ENCODE data around the gene PRELP.
"Not testable (repeated sequence)": the region's sequence is repeated elsewhere in the genome, so short reads cannot be mapped to it uniquely, and the experiment has no call there.

Gene PRELP

DNA sequence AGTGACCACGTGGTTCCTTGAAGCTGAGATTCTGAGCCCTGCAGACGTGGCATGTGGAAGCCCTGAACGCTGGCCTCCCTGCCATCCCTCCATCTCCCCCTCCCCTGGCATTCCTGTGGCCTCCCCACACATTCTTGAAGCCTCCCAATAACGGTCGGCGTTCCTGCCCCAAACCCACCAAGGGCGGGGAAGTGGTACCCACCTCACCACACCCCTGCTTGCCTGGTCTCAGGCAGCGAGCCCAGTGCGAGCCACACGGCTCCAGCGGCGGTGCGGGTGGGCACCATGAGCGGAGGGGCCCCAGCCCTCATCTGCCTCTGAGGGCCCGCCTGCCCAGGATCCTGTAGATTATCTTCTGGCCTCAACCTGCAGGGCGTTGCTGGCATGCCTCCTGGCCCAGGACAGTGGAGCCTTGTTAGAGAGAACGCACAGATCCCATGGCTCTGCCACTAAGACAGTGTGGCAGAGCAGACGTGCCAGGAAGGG, 20.6 kb upstream of the PRELP start:
- no peak for DNase-seq

DNA sequence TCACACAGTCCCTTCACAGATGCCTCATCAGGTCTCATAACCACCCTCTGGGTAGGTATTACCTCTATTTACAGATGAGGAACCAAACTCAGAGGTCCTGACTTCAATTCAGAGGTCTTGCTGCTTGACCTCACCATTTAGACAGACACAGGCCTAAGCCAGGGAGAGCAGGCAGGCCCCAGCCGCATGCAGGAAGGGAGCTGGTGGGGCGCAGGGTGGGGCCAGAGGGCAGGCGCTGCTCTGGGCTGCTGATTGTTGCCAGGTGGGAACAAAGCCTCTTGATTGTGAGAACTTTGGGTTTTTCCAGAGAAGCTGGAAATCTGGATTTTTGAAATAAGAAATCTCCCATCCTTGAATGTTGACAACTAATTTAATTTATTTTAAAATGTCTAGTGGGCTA, 19.9 kb upstream of the PRELP start:
- DNase-seq = no peak

DNA sequence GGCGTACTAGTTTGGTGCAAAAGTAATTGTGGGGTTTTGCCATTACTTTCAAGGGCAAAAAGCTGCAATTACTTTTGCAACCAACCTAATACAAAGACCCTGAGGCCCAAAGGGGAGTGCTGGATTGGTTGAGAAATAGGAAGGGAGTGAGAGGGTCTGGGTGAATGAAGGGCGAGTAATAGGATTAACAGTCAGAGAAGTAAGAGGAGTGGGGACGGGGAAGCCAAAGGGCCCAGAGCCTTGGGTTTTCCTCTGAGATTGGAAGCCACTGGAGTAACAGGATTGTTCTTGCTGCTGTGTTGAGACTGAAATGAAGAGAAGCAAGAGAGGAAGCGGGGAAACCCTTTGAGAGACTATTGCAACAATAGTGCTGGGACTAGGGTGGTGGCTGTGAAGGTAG, 19.0 kb upstream of the PRELP start:
- no peak for DNase-seq

- no peak for DNase-seq
Observed at GRCh38 chr1:203458078-203458477, 17.5 kb upstream of the PRELP start.

GRCh38 chr1:203459671-203460201, 15.9 kb upstream of the PRELP start:
- DNase-seq = no peak

DNA sequence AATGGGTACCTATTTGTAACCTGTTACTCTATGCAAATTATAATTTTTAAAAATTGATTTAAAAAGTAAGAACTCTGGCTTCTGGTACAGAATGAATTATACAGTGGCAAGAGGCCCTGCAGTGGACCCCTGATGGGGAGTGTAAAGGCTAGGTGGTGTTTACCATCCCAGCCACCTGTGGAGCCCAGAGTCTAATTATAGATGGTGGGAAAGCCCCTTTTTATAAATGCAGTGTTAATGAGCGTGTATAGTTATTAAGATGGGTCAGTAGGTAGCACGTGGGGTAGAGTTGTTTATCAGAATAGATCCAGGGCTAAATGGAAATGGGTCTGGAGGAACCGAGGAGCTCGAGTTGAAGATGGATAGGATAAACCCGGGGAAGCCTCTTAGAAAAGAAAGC, 13.9 kb upstream of the PRELP start:
- no peak for DNase-seq

GRCh38 chr1:203462143-203462542, 13.5 kb upstream of the PRELP start:
- no peak for DNase-seq

- no peak for DNase-seq
Observed at GRCh38 chr1:203462878-203463277, 12.7 kb upstream of the PRELP start.

DNA sequence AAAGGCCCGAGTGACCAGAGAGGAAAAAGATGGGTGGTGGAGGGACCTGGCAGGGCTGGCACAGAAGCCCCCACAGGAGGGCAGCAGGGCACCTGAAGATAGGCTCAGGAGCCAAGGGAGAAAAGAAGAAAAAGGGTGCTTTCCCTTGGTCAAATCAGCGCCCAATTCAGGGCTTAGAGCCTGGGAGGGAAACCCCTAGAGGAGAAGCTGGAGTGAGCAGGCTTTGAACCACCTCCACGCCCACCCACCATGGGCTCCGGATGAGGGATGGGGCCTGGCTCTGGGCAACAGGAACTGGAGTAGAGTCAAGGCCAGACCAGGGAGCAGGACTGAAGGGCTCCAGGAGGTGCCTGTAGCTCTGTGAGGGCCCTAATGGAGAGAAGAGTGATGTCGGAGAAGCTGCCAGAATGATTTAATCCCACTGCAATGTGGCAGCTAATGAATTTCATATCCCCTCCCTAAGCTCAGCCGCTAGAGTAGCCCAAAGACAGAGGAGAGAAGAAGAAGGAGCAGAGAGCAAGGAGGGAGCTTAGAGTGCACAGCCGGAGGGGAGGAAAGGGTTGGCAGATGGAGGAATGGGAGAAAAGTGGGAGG, 12.0 kb upstream of the PRELP start:
- no peak for DNase-seq

DNA sequence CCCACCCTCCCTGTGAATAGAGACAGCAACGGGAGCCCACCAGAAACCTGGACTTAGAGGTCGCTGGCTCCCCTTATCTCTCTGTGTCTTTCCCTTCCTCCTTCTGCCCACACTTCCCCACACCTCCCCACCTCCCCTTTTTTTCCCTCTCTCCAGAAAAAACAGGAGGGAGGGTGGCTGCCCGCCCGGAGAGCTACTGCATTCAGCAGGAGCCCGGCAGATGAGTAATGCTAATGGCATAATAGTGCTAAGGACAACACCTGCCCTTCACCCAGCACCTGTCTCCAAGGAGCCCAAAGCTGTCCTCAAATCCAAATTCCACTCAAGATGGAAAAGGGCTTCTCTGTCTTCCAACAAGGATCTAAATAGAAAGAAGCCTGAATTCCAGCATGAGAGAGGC, 11.4 kb upstream of the PRELP start:
- DNase-seq = no peak

GRCh38 chr1:203464743-203465142, 10.9 kb upstream of the PRELP start:
- DNase-seq = no peak

DNA sequence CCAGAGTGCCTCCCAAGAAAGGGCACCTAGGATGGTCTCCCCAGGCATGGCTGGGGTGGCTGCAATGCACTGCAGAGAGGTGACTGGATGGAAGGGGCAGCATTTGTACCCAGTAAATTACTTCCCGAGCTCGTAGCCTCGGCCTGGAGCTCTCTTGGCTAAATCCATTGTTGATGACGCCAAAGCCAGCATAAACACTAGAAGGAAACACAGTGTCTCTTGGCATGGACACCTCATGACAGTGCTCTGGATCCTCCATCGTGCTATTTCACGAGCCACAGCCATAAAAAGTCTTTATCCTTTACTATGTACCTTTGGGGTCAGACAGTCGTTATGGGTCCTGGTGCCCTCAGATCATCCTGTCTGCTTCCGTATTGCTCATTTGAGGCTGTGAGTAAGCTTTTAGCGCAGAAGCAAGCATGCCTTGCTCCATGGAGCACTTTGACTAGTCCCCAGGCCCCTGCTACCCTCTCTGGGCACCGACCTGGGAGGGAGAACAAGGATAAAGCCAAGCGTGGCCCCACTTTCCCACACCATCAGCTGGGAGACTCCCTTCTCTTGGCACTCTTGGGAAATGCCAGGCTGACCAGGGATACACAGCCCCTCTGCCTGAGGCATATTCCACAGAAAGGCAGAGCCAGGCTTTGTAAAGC, 10.3 kb upstream of the PRELP start:
- DNase-seq = no peak

DNA sequence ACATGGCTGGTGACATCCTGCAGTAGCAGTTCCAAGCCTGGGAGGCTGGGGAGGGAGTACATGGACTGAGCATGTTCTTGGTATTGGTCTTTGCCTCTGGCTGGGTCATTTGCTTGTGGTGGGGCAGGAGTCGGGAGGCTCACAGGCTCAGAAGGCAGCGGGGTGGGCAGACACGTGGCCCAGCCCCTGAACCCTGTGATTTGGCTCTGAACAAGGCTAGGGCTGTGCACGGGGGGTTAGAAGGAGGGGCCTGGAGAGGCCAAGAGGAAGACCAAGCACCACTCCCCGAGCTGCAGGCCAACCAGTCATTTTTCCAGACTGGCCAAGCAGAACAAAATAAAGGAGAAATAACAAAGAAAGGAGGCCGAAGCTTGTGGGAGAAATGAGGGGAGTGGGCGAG, 9.7 kb upstream of the PRELP start:
- DNase-seq = no peak

- not testable (repeated sequence) for DNase-seq
Observed at GRCh38 chr1:203466906-203467549, 8.6 kb upstream of the PRELP start.

- DNase-seq = no peak
Observed at GRCh38 chr1:203467550-203467921, 8.1 kb upstream of the PRELP start.

- DNase-seq = no peak
Observed at GRCh38 chr1:203468326-203468725, 7.3 kb upstream of the PRELP start.

- DNase-seq = no peak
Observed at GRCh38 chr1:203470240-203470639, 5.4 kb upstream of the PRELP start.

- no peak for DNase-seq
Observed at GRCh38 chr1:203471841-203472240, 3.8 kb upstream of the PRELP start.

GRCh38 chr1:203473281-203473680, 2.3 kb upstream of the PRELP start:
- no peak for DNase-seq

GRCh38 chr1:203473781-203474305, 1.8 kb upstream of the PRELP start:
- DNase-seq = no peak

DNA sequence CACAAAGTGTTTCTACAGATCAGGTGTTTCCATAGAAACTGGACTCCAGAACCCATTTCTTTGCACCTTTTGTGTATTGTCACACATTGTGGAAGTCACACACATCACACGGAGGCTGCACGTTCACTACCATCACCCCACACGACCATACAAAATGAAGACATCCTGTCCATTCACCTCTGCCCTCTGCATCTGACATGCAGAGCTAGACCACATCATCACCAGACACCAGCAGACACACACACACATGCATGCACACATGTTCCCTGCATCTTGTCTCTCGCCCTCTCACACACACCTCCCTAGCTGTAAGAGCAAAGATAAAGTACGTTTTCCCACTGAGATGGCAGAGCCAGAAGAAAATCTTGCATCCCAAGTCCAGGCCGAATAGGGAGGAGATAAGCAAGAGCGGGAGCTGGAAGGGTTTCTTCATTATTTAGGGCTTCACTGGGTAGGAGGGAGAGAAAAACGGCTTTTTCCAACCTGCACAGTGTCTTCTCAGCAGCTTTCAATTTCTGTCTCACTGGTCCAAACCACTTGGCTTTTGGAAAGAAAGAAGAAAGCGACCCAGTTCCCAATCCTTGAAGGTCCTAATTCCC, 709 bp downstream of the PRELP start:
- no peak for DNase-seq

GRCh38 chr1:203477748-203478147, 2.1 kb downstream of the PRELP start:
- DNase-seq = no peak

- no peak for DNase-seq
Observed at GRCh38 chr1:203478231-203478630, 2.6 kb downstream of the PRELP start.

DNA sequence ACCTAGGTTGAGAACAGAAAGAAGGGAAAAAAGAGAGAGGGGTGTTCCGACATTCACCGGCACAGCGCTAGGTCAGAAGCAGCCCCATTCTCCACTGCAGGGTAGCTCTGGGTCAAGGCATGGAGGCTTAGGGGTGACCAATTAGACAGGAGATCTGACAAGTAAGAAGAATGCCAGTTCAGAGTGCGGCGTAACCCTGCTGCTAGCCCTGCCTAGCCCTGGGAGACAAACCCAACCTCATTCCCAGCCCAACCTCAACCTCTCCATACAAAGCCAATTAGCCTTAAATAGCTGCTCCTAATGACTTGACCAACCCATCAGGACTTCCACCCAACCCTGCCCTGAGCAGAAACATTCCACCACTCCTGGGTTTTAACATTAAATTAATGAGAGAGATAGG, 3.4 kb downstream of the PRELP start:
- no peak for DNase-seq

Measured in NCI-H510A treated with DMSO at 0.1 percent for 48 hours (cell line).